HG03060 (cell line): ENCODE data around the gene TBC1D1.

Source experiments
- ATAC-seq: cut with Tn5 transposase; IDR thresholded peaks from one replicate; pipeline ENCODE4 v1.9.1; 2021; ENCODE audit warnings: low read depth, moderate number of reproducible peaks; ENCODE audit not compliant: unreplicated experiment

The TBC1D1 gene

DNA sequence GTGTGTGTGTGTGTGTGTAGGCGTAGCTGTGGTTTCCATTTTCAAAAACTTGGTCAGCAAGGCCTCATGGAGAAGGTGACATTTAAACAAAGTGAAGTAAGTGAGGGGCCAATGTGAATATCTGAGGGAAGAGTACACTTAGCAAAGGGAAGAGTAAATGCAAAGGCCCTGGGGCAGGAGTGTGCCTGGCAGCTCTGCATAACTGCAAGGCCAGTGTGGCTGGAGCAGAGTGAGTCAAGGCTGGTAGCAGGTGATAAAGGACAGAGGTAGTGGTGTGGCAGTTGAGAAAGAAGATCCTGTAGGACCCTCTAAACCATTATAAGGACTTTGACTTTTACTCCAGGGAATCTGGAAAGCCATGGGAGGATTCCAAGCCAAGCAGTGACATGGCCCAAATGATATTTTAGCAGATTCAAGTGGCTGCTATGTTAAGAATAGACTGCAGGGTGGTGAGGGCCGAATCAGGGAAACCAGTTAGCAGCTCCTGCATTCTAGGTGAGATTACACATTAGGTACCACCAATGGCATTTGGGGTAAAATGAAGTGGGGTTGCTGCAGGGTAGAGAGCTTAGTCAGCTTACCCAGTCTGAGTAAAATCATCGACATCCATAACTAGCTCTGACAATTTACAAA, 5.9 kb upstream of the TBC1D1 start:
- no peak for ATAC-seq

DNA sequence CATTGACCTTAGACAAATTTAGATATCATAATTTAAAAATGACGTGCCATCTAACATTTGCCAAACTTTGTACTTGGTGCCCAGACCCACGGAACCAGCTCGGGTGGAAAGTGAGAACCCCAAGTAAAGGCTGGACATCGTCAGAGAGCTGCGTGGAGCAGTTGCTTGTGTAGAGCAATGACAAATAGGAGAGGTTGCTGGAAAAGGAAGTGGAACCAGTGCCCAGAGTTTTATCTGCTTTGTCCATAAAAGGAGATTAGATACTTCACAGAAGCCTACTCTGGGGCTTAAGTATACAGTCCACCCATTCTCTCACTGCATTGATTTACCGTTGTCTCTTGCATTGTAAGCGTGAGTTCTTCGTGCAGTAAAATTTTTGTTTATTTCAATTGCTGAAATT, 5.4 kb upstream of the TBC1D1 start:
- ATAC-seq, result no peak

DNA sequence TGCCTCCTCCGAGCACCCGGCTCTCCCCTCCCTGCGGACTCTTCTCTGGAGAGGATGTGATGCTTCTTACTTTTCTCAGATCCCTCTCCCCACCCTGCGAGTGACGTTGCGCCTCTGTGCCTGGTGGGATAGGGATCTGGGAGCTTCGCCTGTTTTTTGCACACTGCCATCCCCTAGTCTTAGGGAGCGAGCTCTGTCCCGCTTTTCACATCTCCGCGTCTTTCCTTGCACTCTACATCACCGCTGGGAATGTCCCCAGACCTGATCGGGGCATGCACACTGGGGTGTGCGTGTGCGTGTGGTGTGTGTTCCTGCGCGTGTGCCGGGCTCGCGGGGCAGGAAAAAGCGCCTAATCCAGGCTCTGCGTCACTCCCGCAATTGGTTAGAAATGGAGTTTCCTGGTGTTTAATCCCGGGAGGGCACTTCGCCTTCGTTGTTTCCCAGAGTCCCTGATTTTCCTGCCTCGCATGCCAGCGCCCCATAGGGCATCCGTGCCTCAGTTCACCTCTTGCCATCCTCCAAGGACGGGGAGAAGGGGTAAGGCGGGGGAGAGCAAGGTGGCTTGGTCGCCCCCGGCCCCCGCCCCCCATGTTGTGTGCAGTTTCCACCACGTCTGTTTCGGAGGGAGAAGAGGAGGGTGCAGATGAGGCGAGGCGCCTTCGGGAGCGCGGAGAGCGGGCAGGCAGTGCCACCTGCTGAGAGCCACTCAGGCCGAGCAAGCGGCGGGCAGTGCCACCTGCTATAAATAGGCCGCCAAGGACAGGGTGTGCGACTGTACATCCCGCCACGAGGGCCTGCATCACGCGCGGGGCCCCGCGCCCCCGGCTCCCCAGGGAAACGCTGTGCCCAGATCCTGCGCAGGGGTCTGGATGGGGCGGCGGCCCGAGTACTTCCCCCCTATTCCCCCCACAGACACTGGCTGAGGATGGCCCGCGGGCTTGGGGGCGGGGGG, 759 bp upstream of the TBC1D1 start:
- no peak for ATAC-seq

DNA sequence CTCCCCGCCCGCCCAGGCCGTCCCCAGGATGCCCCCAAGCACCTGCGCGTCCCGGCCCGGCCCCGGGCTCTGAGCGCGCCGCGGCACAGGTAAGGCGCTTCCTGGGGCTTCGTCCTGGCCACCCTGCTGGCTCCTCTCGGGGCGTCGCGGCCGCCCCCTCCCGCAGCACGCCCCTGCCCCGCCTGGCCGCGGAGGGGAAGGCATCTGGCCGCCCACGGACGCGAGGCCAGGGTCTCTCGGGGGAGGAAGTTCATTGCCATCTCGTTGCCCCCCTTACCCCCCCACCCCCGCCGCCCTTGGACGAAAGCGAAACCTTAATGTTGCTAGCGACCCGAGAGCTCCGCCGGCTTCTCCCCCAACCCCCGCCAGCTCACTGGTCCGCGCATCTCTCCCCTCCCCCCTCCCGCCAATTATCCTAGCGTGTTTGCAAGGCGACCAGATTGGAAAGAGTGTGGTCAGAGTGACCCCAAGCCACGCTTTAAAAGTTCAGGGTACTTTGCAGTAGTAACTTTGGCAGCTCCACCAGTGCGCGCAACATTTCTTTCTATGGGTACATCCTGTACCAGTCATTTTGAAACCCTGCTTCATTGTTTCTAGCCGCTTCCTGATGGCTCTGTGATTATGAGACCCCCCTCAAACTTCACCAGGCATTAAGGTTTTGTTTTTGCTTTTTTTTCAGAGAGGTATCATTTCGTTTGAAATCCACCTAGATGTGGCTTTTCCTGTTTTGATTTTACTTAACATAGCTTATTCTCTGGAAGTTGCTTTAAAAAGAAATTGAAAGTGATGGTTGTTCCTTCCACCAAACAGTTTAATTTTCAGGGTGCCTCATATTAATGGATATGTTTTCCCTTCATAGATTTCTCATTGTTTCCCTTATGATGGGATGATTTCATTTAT, 626 bp downstream of the TBC1D1 start:
- ATAC-seq, result peak; percentile 54

DNA sequence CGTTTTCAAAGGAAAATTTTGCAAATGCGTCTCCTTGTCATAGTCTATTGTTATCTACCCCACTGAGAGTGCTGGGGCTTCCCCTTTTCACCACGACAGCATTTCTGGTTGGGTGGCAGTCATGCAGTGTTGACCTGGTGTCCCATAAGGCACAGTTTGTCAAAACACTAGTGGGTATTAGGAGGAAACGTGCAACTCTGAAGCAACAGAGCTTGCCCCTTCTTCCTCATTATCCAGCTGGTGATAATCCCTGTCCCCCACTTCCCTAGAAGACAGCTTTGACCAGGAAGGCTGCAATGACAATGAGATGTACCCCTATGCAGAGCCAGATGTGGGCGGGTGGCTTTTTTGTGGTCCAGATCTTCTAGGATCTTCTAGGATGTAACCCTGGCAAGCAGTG, 1.8 kb downstream of the TBC1D1 start:
- no peak for ATAC-seq

DNA sequence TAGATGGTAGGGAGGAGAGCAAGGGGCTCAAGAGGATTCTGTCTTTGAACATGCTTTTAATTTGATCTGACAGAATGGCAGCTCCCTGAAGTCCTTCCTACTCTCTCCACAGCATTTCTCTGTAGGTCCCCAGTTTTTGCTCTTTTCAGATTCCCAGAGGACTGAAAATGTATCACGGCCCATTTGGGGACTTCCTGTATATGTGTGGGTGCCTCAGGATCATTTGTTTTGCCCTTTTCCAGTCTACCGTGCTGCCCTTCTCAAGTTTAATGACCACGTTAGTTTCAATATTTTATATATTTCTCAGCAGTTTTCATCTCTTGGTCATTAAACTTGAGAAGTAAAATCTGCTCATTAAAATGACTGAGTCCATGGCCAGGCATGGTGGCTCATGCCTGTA, 2.3 kb downstream of the TBC1D1 start:
- ATAC-seq, result no peak

DNA sequence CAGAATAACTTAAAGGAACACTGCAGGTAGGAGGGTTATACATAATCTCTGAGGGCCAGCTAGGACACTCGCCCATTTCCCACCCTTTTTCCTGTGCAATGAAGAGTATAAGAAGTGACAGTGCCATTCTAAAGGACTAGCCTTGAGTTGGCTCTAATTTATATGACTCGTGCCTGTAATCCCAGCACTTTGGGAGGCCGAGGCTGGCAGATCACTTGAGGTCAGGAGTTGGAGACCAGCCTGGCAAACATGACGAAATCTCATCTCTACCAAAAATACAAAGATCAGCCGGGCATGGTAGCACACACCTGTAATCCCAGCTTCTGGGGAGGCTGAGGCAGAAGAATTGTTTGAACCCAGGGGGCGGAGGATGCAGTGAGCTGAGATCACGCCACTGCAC, 4.4 kb downstream of the TBC1D1 start:
- ATAC-seq, result no peak

DNA sequence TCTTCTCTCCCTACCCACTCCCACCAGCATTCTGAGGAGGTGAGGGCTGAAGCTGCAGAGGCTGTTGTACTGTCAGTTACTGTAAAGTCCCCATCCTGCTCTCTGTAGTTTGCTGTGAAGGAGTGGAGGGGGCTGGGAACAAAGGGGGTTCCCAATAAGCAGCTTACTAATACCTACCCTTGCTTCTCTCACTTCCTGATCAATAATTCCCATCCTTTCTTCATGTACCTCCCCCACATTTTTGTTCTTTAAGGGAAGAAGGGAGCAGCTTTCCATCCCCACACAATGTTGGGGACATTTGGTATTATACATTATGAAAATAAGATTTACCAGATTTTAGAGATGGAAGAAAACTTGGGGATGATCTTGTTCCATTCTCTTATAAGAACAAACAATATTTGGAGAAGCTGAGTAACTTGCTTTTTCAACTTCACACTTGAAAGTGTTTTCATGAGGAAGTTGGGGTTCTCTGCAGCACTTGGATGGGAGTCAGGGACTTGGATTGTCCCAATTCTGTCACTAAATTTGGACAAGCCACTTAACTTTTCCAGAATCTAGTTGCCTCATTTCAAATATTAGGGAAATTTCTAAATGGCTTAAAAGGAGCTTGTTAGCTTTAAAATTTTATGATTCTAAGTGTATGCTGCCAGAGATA, 5.4 kb downstream of the TBC1D1 start:
- no peak for ATAC-seq

DNA sequence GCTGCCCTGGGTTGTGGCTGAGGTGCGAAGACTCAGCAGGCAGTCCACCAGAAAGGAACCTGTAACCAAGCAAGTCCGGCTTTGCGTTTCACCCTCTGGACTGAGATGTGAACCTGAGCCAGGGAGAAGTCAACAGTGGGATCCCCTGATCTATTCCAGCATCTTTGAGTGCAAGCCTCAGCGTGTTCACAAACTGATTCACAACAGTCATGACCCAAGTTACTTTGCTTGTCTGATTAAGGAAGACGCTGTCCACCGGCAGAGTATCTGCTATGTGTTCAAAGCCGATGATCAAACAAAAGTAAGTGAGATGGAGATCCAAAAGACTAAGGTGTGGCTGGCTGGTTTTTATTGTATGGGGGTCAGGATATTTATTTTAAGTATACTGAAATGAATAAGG, 11.3 kb downstream of the TBC1D1 start:
- no peak for ATAC-seq

DNA sequence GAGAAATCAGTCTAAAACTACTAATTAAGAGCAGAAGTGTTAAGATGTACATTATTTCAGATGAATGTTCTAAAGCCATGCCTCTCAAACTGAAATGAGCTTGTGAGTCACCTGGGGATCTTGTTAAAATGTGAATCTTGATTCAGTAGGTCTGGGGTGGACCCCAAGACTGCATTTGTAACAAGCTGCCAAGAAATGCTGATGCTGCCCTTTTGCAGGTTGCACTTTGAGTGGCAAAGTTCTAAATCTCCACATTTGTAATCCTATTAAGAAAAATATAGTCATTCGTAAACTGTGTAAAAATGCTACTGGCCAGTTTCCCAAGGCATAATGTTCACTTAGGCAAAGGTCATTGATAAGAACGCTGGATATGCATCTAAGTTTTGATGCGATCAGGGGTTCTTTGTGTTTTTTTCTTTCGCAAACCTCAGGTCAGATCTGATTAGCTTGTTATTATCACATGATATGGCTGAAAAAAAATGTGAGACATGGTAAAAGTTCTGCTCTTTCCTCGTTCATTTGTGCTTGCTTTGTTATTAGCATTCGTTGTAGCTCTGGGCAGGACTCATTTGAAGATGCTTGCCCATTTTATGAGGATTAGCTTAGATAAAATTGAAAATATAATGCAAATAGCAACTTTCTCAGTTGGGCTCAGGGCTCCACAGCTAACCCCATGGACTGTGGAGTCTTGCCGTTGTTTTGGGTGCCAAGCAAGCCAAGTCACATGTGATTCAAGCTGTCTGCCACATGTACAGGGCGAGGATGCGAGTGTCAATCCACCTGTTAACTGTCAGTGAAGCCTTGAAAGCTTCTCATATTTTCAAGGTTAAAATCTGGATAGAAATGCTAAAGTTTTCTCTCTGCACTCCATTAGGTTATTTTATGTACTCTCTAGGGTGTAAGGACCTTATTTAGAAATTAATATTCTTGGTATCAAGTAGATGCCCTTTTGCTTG, 12.1 kb downstream of the TBC1D1 start:
- ATAC-seq, result no peak

DNA sequence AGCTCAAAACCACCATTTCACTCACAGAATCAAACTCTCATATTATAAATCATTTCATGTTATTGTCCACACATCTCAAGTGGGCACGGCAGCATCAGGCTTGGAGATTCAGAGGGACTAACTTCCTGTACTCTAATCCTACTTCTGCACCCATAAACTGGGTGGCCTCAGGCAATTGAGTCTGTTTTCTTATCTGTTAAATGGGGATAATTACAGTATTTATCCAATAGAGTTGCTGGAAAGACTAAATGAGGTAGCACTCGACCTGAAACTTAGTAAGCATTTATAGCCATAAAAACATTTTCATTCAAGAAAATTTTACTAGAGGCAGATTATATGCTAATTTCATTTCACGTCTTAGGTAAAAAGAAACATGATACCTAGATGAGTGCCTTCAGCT, 13.0 kb downstream of the TBC1D1 start:
- ATAC-seq, result no peak

DNA sequence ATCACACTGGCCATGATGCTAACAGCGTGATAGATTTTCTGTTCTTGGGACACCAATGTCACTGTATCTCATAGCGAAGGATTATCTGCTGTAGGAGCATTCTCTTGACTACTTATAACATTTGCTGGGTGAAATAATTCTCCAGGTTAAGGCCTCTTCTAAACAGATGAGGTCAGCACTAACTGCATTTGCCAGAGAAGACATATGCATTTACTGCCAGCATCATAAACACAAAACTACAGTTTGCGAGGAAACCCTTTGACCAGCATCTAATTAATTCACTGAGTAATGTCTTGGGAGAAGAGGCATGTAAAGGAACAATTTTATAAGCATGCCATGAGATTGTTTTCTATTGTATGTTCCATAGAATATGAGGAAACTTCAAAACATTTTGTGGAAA, 13.9 kb downstream of the TBC1D1 start:
- no peak for ATAC-seq

DNA sequence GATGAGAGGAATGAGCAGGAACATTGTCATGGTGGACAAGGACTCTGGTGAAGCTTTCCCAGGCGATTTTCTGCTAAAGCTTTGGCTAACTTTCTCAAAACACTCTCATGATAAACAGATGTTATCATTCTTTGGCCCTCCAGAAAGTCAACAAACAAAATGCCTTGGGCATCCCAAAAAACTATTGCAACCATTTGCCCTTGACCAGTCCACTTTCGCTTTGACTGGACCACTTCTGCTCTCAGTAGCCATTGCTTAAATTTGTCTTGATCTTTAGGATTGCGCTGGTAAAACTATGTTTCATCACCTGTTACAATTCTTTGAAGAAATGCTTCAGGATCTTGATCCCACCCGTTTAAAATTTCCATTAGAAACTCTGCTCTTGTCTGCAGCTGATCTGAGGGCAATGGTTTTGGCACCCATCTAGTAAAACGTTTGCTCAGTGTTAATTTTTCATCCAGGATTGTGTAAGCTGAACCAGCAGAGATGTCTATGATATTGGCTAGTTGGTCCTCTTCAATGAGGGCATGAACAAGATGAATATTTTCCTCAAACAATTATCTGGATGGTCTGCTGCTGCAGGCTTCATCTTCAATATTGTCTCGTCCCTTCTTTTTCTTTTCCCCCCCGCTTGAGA, 14.8 kb downstream of the TBC1D1 start:
- no peak for ATAC-seq

DNA sequence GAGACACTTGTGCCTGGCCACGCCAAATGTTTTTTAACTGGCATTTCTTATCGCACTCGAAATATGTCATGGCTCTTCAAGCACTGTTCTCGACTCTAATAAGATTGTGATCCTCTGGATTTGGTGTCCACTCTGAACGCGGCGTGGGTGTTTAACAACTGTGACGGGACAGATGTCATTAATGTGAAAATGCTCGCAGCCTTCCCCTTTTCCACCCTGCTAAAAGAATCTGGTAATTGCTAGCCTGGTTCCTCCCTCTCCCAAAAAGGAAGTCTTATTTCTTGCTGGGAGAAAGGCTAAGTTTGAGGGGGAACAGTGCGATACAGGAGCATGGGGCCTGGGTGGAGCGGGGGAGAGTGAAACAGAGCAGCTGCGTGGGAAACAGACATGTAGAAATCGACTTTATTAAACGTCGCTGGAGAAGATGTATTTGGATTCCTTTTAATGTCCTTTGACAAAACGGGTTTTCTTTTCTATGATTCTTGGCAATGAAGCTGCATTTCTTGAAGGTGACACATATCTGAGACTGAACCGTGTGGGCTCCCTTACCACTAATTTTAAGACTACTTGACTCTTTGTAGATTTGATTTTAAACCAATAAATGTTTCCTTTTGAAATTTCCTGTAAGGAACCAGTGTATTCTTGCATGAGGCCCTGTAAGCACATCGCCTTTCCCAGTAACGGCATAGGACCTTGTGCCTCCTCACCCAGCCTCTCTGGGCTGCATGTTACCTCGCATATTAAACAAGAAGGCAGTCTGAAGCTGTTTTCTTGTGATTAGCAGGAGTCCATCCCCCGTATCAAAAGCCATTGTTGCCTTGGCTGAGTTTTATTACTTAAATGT, 17.8 kb downstream of the TBC1D1 start:
- ATAC-seq, result no peak

DNA sequence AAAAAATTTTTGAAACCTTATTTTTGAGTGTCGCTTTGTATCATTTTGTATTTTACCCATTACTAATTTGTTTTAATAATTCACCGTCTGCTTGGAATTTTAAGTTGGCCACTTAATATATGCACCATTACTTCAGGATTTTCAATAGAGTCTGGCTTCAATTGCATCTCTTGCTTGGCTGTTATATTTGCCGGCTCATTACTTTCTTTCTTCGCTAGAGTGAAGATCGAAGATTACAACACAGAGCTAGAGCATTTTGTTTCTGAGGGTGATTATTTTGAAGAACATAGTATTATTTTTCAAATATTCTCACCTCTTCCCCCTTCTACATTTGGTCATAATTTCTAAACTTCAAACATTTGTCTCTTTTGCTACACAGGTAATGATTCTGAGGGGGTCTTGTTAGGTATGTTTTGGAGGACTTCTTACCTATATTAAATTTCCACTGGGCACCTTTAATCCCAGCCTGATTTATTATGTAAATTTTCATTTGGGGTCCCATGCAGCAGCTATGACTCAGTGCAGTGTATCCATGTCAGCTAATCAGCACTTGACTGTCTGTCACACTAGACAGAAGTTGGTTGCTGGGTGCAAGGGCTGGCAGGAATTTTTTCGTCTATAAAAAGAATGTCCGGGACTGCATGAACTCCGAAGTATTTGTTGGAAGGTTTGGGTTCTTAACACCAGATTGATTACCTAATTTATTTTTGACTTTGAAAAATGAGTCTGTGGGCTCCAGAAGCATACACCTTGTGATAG, 18.6 kb downstream of the TBC1D1 start:
- no peak for ATAC-seq

DNA sequence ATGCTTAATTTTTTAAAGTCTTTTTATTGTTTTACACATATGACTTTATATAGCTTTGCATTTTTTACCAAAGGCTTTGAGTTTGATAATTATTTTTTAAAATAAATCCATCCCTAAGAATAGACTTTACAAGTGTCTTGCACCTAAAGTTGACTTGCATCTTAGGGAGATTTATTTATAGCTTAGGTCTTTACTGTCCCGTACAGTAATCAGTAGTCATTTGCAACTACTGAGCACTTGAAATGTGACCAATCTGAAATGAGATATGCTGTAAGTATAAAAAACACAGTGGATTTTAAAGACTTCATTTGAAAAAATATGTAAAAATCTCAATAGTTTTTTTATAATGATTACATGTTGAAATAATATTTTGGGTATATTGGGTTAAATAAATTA, 19.2 kb downstream of the TBC1D1 start:
- ATAC-seq, result no peak

DNA sequence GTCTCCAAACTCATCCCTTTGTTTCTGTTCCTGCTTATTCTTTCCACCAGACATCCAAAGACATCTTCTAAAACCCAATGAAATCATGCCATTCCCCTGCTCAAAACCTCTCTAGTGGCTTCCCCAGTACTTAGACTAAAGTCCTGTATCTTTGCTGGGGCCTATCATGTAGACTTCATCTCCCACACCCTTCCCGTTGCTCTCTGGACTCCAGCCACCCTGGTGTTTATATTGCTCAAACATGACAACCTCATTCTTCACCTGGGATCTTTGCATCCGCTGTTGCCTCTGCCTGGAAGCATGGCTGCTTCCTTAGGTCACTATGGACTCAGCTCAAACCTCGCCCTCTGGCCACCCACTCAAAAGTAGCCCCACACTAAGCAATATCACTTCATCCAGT, 23.7 kb downstream of the TBC1D1 start:
- ATAC-seq, result no peak
